ENCODE results near the gene TTBK2. TPM values are rescaled to one million over a fixed set of nuclear protein-coding genes. Genes with fewer than 3 reads are reported as not detected.
"Not testable (repeated sequence)": the region's sequence is repeated elsewhere in the genome, so short reads cannot be mapped to it uniquely, and the experiment has no call there.

TTBK2 gene
- polyA plus RNA-seq, 5 donors, result 9.8 to 15.3 (median 12.7) TPM

GRCh38 chr15:42764154-42764731, 156.3 kb downstream of the TTBK2 start:
- DNase-seq, result not testable (repeated sequence)

- not testable (repeated sequence) for DNase-seq
Measured at GRCh38 chr15:42761813-42762212, 158.8 kb downstream of the TTBK2 start.

- no peak for DNase-seq
Measured at GRCh38 chr15:42760759-42761158, 159.8 kb downstream of the TTBK2 start.

- no peak for DNase-seq
Measured at GRCh38 chr15:42759093-42759492, 161.5 kb downstream of the TTBK2 start.

GRCh38 chr15:42750306-42750705, 170.3 kb downstream of the TTBK2 start:
- no peak for DNase-seq

- no peak for DNase-seq
Measured at GRCh38 chr15:42749266-42749665, 171.3 kb downstream of the TTBK2 start.

GRCh38 chr15:42744195-42744594, 176.4 kb downstream of the TTBK2 start:
- no peak for DNase-seq

- DNase-seq, result no peak
Measured at GRCh38 chr15:42742149-42742548, 178.4 kb downstream of the TTBK2 start.

GRCh38 chr15:42741710-42742109, 178.9 kb downstream of the TTBK2 start:
- DNase-seq, result no peak

GRCh38 chr15:42737529-42738328, 182.8 kb downstream of the TTBK2 start:
- no peak for DNase-seq

- DNase-seq, result peak; percentile 83 to 87
Measured at GRCh38 chr15:42736793-42737528, 183.6 kb downstream of the TTBK2 start, which contains the start of gene CDAN1. Gene CDAN1 (minus strand): TSS chr15:42737128. CDS start chr15:42737102, 26 bp downstream.

- DNase-seq, result peak; percentile 23 to 27
Measured at GRCh38 chr15:42736178-42736792, 184.3 kb downstream of the TTBK2 start.

GRCh38 chr15:42735382-42736165, 185.0 kb downstream of the TTBK2 start:
- no peak for DNase-seq

- no peak for DNase-seq
Measured at GRCh38 chr15:42734076-42734672, 186.4 kb downstream of the TTBK2 start.

GRCh38 chr15:42733027-42733426, 187.6 kb downstream of the TTBK2 start:
- DNase-seq, result no peak

- DNase-seq, result no peak
Measured at GRCh38 chr15:42732095-42732827, 188.3 kb downstream of the TTBK2 start.

GRCh38 chr15:42731461-42731860, 189.1 kb downstream of the TTBK2 start:
- no peak for DNase-seq

- no peak for DNase-seq
Measured at GRCh38 chr15:42730536-42730935, 190.0 kb downstream of the TTBK2 start.

- no peak for DNase-seq
Measured at GRCh38 chr15:42730135-42730534, 190.4 kb downstream of the TTBK2 start.

- DNase-seq, result no peak
Measured at GRCh38 chr15:42729409-42729808, 191.2 kb downstream of the TTBK2 start.

Data from right lung (tissue), 5 donors.